DND-41 (cell line): ENCODE data around the gene KRT71.

Experiments used
- CTCF ChIP-seq: IDR thresholded peaks from 2 replicates; pipeline ENCODE4 v1.5.1; 2012; ENCODE audit warnings: borderline replicate concordance, low read length, moderate library complexity, mild to moderate bottlenecking; ENCODE audit not compliant: poor library complexity, severe bottlenecking; ENCODE audit errors: extremely low read depth
- EZH2 ChIP-seq: IDR thresholded peaks from 3 replicates; pipeline ENCODE4 v1.6.1; 2012; ENCODE audit warnings: borderline replicate concordance, low read depth, mild to moderate bottlenecking, moderate library complexity, low read length, inconsistent platforms; ENCODE audit not compliant: severe bottlenecking

GRCh38 chr12:52570511-52570910, 17.6 kb upstream of the KRT71 start:
- TF ChIP-seq CTCF (no peak), EZH2 (no peak)
